Measurements from ENCODE around the gene SH3PXD2A.
"Not testable (repeated sequence)": the region's sequence is repeated elsewhere in the genome, so short reads cannot be mapped to it uniquely, and the experiment has no call there.

SH3PXD2A gene

DNA sequence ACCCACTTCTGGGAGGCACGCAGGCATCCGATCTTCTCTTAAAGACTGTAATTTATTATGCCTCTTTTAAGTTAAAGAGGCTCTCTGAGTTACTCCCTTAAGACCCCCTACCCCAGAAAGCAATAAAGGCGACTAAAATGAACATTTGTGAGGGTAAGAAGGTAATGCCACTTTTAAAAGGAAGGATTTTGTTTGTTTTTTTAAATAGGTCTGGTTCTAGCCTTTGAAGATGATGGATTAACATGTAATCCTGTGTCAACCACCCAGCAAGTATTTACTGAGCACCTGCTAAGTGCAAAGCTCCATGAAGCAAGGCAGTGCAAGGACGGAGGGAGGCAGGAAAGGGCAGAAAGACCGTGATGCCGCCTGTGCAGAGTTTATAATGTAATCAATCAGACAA, 26.1 kb downstream of the SH3PXD2A start:
- no peak for DNase-seq

- no peak for DNase-seq
These were observed 26.7 kb downstream of the SH3PXD2A start for GRCh38 chr10:103828587-103829197.

DNA sequence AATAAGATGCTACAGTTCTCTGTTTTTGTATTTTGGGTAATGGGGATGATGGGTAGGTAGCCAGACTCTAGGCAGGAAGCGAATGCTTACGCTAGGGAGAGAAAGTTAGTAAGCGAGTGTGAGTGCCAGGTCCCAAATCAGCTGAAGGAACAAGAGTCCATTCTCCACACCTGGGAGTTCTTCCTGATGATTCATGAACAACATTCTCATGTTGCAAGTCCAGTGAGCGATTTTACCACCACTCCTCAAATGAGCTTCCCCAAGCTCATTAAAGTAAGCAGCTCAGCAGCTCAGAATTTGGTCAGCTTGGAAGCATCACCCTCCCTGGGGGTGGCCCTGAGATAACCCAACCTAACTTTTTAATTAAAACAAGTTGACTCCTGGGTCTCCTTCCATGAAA, 27.3 kb downstream of the SH3PXD2A start:
- no peak for DNase-seq

DNA sequence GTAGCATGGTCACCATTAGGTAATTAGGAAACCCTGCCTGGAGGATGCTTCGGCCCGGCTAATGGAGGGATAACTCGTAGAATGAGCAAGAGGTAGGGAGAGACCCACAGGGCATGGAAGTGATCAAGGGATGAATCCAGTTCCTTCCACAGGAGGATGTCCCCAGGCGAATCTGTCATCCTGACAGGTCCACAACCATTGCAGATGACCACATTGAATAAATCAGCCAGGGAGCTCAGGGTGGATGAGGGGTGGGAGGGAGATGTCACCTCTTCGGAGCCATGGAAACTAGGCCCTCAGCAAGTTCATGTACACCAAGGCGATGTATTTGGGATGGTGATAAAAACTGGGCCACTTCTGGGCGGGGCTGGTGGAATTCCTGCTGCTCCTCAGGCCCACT, 28.5 kb downstream of the SH3PXD2A start:
- no peak for DNase-seq

- no peak for DNase-seq
These were observed 31.1 kb downstream of the SH3PXD2A start for GRCh38 chr10:103824281-103824680.

- DNase-seq = no peak
These were observed 31.6 kb downstream of the SH3PXD2A start for GRCh38 chr10:103823706-103824272.

- DNase-seq = no peak
These were observed 32.6 kb downstream of the SH3PXD2A start for GRCh38 chr10:103822800-103823199.

- no peak for DNase-seq
These were observed 33.2 kb downstream of the SH3PXD2A start for GRCh38 chr10:103822107-103822716.

GRCh38 chr10:103820101-103821062, 35.0 kb downstream of the SH3PXD2A start:
- peak; percentile 19 for DNase-seq

DNA sequence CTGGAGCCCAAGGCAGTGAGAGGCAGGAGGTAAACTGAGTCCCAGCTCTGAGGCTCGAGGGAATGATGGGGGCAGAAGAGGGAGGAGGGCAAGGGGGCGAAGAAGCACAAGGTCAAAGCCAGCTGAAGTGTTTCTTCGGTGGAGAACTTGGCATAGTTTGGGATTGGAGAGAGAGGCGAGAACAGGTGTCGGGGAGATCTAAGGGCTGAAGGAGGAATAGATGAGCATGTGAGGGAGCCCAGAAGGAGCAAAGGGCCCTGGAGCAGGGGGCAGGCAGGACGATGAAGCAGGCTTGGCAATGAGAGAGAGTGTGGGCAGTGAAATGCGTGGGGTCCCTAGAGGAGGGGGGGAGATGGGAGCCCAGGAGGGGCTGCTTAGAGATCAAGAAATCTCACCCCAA, 35.9 kb downstream of the SH3PXD2A start:
- no peak for DNase-seq

- no peak for DNase-seq
These were observed 36.5 kb downstream of the SH3PXD2A start for GRCh38 chr10:103818765-103819374.

DNA sequence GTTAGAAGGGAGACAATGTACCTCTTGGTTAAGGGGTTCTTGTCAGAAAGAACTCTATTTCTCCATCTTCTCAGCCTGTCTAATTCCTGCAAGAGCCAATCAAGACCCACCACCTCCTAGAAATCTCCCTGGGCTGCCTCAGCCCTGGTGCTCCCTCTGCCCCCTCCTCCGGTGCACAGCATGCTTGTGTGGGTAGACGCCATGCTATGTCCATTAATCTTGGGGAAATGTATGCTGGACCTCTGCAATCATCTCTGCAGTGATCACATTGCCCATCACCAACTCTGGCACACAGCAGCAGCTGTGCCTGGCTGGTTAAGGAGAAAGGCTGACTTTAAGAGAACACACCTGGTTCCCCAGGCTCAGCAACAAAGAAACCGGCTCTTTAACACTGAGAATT, 37.3 kb downstream of the SH3PXD2A start:
- no peak for DNase-seq

DNA sequence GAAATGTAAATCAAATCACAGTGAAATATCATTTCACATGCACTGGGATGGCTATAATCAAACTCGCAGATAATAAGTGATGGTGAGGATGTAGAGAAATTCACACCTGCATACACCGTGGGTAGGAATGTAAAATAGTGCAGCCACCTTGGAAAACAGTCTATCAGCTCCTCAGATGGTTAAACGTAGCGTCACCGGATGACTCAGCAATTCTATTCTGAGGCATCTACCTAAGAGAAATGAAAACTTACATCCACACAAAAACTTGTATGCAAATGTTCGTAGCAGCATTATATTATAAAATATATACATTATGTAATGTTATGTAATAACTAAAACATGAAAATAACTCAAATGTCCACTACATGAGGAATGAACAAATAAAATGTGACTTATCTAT, 38.9 kb downstream of the SH3PXD2A start:
- no peak for DNase-seq

DNA sequence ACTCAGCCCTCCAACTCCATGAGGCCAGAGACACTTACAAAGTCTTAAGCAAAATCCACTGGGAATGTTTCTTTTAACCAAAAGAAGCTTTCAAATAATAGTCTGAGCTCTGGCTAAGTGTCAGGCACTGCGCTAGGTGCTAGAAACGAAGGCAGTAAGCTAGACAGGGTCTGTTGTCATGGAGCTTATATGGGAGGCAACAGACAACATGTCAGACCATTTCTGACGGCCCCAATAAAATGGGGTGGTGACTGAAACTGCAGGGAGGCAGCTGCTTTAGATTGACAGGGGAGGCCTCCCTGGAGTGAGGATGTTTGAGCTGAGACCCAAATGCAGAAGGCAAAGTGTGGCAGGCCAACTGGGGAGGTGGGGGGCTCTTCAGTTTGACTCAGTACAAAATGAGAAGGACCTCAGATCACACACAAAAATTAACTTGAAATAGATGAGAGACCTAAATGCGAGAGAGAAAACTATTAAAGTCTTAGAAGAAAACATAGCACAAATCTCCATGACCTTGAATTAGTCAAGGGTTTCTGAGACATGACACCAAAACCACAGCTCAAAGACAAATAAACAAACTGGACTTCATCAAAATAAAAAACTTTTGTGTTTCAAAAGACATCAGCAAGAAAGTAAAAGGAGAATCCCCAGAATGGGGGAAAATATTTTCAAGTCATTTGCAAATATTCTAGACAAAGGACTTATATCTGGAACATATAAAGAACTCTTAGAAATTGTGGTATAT, 40.6 kb downstream of the SH3PXD2A start:
- DNase-seq = no peak

GRCh38 chr10:103814105-103814504, 41.3 kb downstream of the SH3PXD2A start:
- no peak for DNase-seq

DNA sequence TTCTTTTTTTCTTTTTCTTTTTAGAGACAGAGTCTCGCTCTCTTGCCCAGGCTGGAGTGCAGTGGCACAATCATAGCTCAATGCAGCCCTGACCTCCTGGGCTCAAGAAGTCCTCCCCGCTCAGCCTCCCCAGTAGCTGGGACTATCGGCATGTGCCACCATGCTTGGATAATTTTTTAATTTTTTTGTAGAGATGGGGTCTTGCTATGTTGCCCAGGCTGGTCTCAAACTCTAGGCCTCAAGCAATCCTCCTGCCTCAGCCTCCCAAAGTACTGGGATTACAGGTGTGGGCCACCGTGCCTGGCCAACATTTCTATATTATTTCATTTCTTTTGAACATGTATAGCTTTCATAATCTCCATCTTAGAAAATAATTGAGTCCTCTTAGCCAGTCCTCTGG, 42.1 kb downstream of the SH3PXD2A start:
- DNase-seq = not testable (repeated sequence)

- no peak for DNase-seq
These were observed 42.9 kb downstream of the SH3PXD2A start for GRCh38 chr10:103812432-103812831.

GRCh38 chr10:103812004-103812403, 43.4 kb downstream of the SH3PXD2A start:
- no peak for DNase-seq

DNA sequence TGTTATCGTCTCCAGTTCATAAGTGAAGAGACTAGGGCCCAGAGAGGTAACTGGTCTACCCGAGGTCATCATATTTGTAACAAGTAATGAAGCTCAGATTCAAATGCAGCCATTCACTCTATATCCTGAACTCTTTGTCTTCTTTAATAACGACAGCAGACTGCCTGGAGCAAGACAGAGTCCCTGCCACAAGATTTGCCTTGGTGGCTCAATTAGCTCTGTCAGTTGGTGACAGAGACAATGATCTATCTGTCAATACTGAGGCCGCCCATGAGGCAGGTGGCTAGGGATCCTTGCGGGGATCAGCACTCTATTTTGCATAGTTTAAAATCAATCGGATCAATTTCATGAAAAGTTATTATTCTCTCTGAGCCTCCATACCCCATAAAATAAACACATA, 43.9 kb downstream of the SH3PXD2A start:
- DNase-seq = no peak

DNA sequence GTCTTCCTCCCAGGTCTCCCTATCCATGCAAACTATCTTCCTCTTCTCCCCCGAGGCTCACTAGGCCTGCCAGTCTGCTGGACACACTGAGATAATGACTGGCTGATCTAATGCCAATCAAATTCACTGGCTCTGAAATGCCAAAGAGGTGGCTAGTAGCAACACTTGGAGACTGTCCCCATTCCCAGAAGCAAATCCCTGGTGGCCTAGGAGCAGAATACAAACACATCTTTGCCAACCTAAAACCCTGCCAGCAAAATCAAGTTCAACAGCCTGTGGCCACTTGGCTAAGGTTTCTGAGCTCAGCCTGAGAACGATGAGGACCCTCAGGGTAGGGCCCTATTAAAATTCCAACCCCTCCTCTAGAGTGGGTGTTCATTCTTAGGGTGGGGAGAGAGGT, 46.6 kb downstream of the SH3PXD2A start:
- no peak for DNase-seq

GRCh38 chr10:103807996-103808395, 47.4 kb downstream of the SH3PXD2A start:
- DNase-seq = no peak

All from SHP77 treated with DMSO at 0.1 percent for 48 hours (cell line).